Measurements from ENCODE around the gene FXYD7. TPM values are rescaled to one million over a fixed set of nuclear protein-coding genes. Genes with fewer than 3 reads are reported as not detected.
A peak's percentile ranks its signal among the peaks of the same experiment; 100 is the strongest.

The FXYD7 gene
- total RNA-seq, 1 experiment from 2014 or later = not detected

DNA sequence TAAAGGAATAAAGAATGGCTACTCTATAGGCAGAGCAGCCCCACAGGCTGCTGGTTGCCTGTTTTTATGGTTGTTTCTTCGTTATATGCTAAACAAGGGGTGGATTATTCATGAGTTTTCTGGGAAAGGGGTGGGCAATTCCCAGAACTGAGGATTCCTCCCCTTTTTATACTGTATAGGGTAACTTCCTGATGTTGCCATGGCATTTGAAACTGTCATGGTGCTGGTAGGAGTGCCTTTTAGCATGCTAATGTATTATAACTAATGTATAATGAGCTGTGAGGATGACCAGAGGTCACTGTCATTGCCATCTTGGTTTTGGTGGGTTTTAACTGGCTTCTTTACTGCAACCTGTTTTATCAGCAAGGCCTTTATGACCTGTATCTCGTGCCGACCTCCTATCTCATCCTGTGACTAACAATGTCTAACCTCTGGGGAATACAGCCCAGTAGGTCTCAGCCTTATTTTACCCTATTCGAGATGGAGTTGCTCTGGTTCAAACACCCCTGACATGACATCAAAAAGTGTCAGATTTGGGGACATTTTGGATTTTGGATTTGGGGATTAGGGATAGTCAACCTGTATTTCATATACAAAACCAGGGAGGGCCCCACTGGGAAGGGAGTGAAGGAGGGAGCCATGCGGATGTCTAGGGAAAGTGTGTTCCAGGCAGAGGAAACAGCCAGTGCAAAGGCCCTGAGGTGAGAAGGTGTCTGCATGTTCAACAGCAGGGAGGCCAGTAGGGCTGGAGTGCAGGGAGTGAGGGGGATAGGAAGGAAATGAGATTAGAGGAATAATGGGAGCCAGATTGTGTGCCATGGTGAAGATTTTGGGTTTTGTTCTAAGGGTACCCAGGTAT, 22.4 kb downstream of the FXYD7 start:
- no peak for DNase-seq (ENCODE audit: low read depth)

DNA sequence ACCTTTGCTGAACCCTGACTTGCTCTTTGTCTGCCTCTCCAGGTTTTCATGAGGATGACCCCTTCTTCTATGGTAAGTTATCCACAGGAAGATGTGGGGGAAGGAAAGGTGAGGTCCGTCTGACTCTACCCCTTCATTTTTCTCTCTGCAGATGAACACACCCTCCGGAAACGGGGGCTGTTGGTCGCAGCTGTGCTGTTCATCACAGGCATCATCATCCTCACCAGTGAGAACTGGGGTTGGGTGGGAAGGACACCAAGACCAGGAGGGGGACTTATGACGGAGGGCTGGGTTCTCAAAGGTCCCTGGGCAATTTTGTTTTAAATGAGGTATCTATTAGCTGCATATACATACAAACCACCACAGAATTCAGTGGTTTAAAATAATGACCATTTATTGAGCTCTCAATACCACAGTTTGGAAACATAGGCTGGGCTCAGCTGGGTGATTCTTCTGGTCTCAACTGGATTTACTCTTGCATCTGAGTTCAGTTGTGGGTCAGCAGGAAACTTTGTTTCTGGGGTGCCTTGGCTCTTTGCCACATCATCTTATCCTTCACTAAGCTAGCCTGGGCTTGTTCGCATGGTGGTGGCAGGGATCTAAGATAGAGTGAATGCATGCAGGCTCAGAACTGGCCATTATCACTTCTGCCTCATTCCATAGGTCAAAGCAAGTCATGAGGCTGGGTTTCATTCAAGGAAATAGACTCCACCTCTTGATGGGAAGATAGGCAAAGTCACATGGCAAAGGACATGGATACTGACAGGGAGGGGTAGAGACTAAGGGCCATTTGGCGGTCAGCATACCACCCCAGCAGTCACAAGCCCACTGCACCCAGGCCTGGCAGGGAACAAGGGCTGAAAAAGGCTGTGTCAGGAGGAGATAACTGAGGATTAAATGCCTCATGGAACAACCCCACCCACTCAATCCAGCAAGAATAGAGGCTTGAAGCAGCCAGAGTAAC, 23.3 kb downstream of the FXYD7 start:
- DNase-seq (ENCODE audit: low read depth) = no peak

DNA sequence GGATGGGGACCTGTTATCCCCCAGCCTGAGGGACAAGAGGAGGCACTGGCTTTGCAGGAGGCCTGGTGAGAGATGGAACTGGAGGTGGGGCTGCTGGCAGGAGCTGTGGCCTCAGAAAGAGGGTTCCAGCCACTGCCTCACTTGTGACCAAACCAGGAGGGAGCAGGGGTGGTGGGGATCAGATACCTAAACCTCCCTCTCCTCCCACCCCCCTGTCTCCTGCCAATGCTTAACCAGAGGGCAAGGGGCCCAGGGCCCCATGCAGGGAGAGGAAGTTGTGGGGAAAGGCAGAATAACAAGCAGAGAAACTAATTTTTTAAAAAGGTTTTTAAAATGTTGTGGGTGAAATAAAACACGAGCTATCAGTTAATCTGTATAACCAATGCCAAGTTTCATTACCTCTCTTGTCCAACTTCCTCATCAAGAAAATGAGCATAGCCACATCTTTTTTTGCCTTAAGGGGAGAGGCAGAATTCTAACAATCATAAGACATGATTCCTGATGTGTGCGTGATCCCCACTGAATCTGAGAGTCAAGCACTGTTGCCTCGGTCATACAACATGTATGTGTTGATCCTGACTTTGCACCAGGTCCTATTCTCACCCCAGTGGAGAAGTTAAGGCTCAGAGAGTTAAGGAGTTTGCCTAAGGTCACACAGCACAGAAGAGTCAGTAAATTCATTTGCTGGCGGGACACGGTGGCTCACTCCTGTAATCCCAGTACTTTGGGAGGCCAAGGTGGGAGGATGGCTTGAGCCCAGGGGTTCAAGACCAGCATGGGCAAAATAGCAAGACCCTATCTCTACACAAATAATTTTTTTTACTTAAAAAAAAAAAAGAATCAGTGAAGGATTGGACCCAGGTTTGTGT, 24.4 kb downstream of the FXYD7 start:
- DNase-seq (ENCODE audit: low read depth) = peak; percentile 30

DNA sequence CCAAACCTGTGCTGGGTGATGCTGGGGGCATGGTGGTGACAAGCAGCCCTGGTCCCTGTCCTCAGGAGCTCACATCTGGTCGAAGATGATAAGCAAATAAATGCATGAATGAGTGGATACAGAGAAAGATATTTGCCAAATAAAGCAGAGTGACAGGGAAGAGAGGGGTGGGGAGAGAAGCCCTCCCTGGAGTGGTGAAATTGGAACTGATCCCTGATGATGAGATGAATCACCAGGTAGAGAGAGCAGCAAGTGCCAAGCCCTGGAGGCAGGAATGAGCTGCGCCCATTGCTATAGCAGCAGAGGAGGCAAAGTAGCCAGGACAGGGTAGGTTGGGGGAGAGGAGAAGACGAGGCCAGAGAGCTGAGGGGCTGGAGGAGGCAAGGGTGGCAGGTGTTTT, 25.1 kb downstream of the FXYD7 start:
- peak; percentile 85 for DNase-seq (ENCODE audit: low read depth)

DNA sequence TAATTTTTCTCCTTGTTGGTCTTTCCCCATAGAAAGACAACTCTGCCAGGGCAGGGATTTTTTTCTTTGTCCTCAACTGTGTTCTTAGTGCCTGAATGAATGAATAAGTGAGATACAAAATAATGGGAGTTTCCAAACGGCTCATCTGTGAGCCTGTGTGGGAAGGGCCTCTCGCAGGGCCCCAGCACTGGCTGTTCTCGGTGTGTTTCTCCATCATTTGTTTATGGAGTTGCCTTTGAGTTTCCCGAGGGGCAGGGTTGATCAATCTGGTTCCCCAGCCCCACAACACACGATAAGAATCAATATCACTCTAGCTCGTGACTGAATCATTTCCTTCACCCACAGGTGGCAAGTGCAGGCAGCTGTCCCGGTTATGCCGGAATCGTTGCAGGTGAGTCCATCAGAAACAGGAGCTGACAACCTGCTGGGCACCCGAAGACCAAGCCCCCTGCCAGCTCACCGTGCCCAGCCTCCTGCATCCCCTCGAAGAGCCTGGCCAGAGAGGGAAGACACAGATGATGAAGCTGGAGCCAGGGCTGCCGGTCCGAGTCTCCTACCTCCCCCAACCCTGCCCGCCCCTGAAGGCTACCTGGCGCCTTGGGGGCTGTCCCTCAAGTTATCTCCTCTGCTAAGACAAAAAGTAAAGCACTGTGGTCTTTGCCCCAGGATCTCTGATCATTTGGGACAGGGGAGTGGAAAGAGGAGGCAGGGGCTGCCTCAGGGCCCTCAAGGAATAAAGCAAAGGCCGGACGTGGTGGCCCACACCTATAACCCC, 26.4 kb downstream of the FXYD7 start:
- no peak for DNase-seq (ENCODE audit: low read depth)

DNA sequence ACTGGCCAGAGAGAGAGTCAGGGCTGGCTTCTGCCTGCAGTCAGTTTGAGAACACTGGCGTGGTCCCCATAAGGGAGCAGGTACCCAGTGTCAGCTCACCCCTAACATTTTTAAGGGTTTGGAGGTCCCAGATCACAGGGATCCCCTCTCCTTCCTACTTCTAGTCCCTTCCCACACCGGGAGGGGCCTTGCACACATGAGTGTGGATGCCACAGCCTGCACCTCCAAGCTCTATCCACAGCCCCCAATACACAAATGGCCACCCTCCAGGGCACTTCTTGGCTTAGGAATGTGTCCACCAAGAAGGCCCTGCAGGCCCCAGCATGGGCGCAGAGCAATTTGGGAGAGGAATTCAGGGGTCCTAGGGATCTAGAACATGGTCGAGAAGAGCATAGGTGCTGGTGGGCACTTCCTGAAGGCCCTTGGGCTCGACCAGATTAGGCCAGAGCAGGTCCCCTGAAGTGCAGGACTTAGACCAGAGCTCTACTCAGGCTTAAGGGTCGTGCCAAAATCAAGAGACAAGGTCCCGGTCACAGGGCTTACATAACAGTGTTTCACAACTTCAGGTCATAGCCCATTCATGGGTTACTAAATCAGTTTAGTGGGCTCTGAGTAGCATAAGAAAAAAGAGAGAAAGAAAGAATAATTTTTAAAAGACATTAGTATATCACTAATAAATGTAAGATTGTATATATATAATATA, 27.5 kb downstream of the FXYD7 start:
- DNase-seq (ENCODE audit: low read depth) = no peak

DNA sequence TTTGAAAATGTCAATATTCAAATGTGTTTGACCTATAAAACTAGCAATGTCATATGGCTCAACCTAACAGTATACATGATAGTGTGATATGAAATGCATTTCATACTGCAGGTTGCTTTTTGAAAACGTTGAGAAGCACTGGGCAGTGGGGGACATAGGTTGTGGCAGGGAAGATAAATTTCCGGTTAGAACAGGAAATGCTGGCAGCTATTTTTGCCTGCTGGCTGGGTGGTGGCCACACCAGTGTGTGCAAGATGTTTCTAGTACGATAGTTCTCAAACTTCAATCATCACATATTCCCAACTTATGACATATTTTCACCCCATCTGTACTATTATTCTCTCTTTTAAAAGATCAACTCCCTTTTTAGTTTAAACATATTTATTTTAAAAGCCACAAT, 28.7 kb downstream of the FXYD7 start:
- DNase-seq (ENCODE audit: low read depth) = no peak

DNA sequence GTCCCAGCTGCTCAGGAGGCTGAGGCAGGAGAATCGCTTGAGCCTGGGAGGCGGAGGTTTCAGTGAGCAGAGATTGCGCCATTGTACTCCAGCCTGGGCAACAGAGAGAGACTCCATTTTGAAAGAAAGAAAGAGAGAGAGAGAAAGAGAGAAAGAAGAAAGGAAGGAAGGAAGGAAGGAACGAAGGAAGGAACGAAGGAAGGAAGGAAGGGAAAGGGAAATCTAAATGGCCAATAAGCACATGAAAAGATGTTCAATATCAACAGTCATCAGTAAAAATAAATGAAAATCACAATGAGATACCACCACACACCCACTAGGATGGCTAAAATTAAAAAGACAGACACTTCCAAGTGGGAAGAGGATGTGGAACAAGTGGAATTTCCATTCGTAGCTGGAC, 31.2 kb downstream of the FXYD7 start:
- DNase-seq (ENCODE audit: low read depth) = no peak

- DNase-seq (ENCODE audit: low read depth) = no peak
Observed at GRCh38 chr19:35176181-35176570, 33.1 kb downstream of the FXYD7 start.

- DNase-seq (ENCODE audit: low read depth) = no peak
Observed at GRCh38 chr19:35177377-35178274, 34.6 kb downstream of the FXYD7 start.

DNA sequence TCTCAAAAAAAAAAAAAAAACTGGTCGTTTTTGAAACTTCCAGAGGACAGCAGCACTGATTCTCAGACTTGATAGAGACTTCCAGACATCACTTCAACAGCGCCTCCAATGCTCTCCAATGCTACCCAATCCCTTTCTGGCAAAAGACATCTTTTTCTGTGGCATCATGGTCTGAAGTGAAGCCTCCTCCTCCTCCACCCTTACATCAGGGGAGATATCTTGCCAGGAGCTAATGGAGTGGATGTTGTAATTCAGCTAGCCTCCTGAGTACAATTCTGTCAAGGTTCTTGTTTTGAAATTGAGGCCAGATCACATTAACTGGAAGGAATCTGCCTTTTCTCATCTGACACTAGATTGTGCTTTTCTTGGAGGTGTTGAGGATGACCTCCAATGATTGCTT, 35.6 kb downstream of the FXYD7 start:
- DNase-seq (ENCODE audit: low read depth) = no peak

DNA sequence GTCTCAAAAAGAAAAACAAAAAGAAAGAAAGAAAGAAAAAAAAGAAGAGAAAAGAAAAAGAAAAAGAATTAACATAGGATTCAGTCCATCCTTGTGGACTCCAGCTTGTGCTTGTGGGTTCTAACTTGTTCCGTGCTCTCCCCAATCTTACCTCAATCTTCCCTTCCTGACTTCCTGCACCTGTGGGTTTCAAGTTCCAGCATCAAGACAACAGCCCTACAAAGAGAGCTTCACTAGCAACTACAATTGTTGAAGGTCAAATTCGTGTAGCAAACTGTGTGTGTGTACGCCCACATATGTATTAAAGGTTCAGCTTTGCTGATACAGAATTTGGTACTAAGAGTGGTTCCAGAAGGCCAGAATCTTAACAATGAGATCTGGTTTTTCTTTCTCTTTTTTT, 36.8 kb downstream of the FXYD7 start:
- DNase-seq (ENCODE audit: low read depth) = no peak

GRCh38 chr19:35181387-35181786, 38.3 kb downstream of the FXYD7 start:
- DNase-seq (ENCODE audit: low read depth) = no peak

DNA sequence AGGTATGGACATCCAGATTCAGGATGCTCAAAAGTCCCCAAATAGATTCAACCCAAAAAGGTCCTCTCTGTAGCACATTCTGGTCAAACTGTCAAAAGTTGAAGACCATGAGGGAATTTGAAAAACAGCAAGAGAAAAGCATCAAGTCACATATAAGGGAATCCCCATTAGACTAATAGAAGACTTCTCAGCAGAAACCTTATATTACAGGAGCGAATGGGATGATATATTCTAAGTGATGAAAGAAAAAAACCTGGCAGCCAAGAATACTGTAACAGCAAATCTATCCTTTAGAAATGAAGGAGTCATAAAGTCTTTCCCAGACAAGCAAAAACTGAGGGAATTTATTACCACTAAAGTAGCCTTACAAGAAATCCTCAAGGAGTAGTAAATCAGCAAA, 41.2 kb downstream of the FXYD7 start:
- no peak for DNase-seq (ENCODE audit: low read depth)

GRCh38 chr19:35184884-35185283, 41.8 kb downstream of the FXYD7 start:
- DNase-seq (ENCODE audit: low read depth) = no peak

GRCh38 chr19:35194012-35194984, 51.2 kb downstream of the FXYD7 start:
- DNase-seq (ENCODE audit: low read depth) = no peak

DNA sequence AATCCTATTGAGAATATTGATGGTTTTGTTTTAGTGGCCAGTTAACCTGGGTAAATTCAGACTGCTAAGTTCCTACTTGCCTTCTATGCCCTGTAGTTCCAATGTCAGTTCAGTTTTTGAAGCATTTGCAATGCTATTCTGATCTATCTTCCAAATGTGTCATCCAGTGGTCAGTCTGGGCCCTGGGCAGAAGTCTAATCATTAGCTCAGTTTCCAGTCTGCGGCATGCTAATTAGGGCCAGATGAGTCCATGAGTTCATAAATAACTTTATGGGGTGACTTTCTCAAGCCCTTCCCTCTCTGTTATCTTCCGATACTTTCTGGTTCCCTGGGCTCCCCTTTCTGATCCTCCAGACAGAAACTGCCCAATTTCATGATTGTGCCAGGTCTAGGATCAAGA, 52.8 kb downstream of the FXYD7 start:
- DNase-seq (ENCODE audit: low read depth) = peak; percentile 69

- DNase-seq (ENCODE audit: low read depth) = peak; percentile 19
Observed at GRCh38 chr19:35196861-35197260, 53.8 kb downstream of the FXYD7 start.

Measured in RPMI7951 (cell line).